ENCODE data around the gene FAM114A2. TPM values are rescaled to one million over a fixed set of nuclear protein-coding genes. Genes with fewer than 3 reads are reported as not detected.

Gene FAM114A2
- total RNA-seq, 4 donors from 2014 or later: 12.2 to 19.0 (median 18.3) TPM

DNA sequence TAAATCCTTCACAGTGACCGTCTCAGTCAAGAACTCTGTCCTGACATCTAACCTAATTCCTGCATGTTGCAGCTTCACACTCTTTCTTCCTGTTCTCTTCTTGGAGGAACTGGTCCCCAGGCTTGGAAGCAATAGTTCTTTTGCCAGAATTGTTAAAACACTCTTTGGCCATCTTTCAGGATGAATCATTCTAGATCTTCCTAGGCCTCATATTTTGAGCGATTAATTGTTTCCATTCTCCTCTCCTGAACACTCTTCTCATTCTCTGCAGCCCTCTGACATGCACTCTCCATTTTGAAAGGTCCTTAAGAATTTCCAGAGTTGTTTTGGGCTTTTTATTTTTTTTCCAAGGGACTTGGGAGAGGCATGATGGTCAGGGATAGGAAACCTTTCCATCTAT is 85.8 kb downstream of the FAM114A2 start:
- no peak for TF ChIP-seq POLR2A (IDR thresholded peaks at IDR 0.05)
- TF ChIP-seq, protein P1, sequence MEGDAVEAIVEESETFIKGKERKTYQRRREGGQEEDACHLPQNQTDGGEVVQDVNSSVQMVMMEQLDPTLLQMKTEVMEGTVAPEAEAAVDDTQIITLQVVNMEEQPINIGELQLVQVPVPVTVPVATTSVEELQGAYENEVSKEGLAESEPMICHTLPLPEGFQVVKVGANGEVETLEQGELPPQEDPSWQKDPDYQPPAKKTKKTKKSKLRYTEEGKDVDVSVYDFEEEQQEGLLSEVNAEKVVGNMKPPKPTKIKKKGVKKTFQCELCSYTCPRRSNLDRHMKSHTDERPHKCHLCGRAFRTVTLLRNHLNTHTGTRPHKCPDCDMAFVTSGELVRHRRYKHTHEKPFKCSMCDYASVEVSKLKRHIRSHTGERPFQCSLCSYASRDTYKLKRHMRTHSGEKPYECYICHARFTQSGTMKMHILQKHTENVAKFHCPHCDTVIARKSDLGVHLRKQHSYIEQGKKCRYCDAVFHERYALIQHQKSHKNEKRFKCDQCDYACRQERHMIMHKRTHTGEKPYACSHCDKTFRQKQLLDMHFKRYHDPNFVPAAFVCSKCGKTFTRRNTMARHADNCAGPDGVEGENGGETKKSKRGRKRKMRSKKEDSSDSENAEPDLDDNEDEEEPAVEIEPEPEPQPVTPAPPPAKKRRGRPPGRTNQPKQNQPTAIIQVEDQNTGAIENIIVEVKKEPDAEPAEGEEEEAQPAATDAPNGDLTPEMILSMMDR (IDR thresholded peaks at IDR 0.05 in 4 of 5, conservative IDR thresholded peaks at IDR 0.05 in 1 of 5): no peak
- no peak overlapping the region for H3K27ac ChIP-seq
- H3K4me1 ChIP-seq: no peaks in the 10 kb centered on the region
- no peaks in the 10 kb centered on the region for H3K27me3 ChIP-seq
- intact Hi-C loops (cut with DNase I; ENCODE audit: low total_unique reads): no loop called here
- H3K4me3 ChIP-seq: no peak overlapping the region
- no peaks in the 10 kb centered on the region for H3K9me3 ChIP-seq
- DNase-seq (no peak), ATAC-seq (no peak)
- no peaks in the 10 kb centered on the region for H3K36me3 ChIP-seq
- in situ Hi-C loops (cut with MboI; ENCODE audit: low sequenced_read_pairs in 4 of 4): loop anchor here in 3 of 4 donors (25.0 kb wide), 4 partner anchors 441 to 1416 kb away; partner anchors contain the start of gene GRIA1 (in 1 of the 3)

DNA sequence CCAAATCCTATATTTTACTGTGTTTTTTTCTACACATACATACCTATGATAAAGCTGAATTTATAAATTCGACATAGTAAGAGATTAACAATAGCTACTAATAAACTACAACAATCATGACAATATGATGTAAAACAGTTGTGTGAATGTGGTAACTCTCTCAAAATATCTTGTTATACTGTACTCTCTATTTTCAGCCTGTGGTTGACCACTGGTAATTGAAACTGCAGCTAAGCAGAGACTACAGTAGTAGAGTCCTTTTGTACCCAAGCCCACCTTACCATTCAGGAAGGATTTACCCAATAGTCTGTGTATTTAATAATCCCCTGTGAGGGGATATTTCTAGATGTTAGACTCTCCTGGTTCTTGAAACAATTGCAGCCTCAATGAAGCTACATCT is 86.7 kb downstream of the FAM114A2 start:
- Histone ChIP-seq H3K27me3 (no peaks in the 10 kb centered on the region), H3K27ac (no peak overlapping the region), H3K4me1 (no peaks in the 10 kb centered on the region), H3K4me3 (no peak overlapping the region), H3K36me3 (no peaks in the 10 kb centered on the region), H3K9me3 (no peaks in the 10 kb centered on the region)
- ATAC-seq (no peak), DNase-seq (no peak)
- intact Hi-C loops (cut with DNase I; ENCODE audit: low total_unique reads): no loop called here
- in situ Hi-C loops (cut with MboI; ENCODE audit: low sequenced_read_pairs in 4 of 4): loop anchor here in 3 of 4 donors (25.0 kb wide), 4 partner anchors 440 to 1415 kb away; partner anchors contain the start of gene GRIA1 (in 1 of the 3)
- TF ChIP-seq, protein P1 (IDR thresholded peaks at IDR 0.05 in 4 of 5, conservative IDR thresholded peaks at IDR 0.05 in 1 of 5): no peak
- TF ChIP-seq POLR2A (IDR thresholded peaks at IDR 0.05): no peak

DNA sequence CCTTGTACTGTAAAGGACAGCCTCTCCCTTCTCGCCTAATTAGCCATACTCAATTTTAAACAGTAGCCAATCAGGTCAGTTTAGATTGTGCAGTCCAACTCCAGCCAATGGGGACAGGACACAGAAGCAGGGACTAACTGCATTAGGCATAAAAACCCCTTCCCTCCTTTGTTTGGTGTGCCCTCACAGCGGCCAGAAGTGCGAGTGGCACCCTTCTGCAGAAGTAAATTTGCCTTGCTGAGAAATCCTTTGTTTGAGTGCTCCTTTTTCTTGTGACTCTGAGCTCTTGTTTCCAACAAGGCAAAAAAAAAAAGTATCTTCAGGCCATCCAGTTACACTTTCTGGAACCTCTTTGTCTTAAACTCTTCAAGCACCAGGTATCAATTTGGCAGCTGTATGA is 97.4 kb downstream of the FAM114A2 start:
- no peak overlapping the region for H3K4me3 ChIP-seq
- intact Hi-C loops (cut with DNase I; ENCODE audit: low total_unique reads) (no loop called here), in situ Hi-C loops (cut with MboI; ENCODE audit: low sequenced_read_pairs in 4 of 4) (no loop called here)
- no peaks in the 10 kb centered on the region for H3K27me3 ChIP-seq
- H3K4me1 ChIP-seq: no peaks in the 10 kb centered on the region
- H3K27ac ChIP-seq: no peak overlapping the region
- no peaks in the 10 kb centered on the region for H3K36me3 ChIP-seq
- H3K9me3 ChIP-seq: no peaks in the 10 kb centered on the region
- DNase-seq (no peak), ATAC-seq (no peak)
- TF ChIP-seq POLR2A (IDR thresholded peaks at IDR 0.05): no peak
- TF ChIP-seq, protein P1 (IDR thresholded peaks at IDR 0.05 in 4 of 5, conservative IDR thresholded peaks at IDR 0.05 in 1 of 5): no peak

Other genes starting within 250 kb of the FAM114A2 start
- gene MFAP3, start 57 bp upstream of the FAM114A2 start, total RNA-seq: 10 to 100 TPM; 25.4 to 80.5 (median 28.7) TPM
- 1 to 10 TPM; 6.1 to 9.9 (median 6.4) TPM for gene GALNT10, start 151.8 kb upstream of the FAM114A2 start, total RNA-seq

Measured in gastrocnemius medialis (tissue), 4 donors.